ENCODE measurements around the gene RTN4.

RTN4 gene

GRCh38 chr2:54979321-54980044, 70.8 kb downstream of the RTN4 start:
- POLR2A ChIA-PET, result interaction anchor here (0.6 kb wide), 1 partner anchor 35 kb away, joined by 3 read pairs; no protein-coding TSS in a partner anchor
- TF ChIP-seq FOXA1 (IDR thresholded peaks at IDR 0.05) (no peak), ELF4 (IDR thresholded peaks at IDR 0.05) (no peak), LEF1 (IDR thresholded peaks at IDR 0.05; ENCODE audit: borderline replicate concordance) (no peak), NFRKB (IDR thresholded peaks at IDR 0.05) (no peak), SUZ12 (IDR thresholded peaks at IDR 0.05) (no peak), ZNF384 (IDR thresholded peaks at IDR 0.05) (no peak), FOXK2 (IDR thresholded peaks at IDR 0.05) (no peak), PKNOX1 (IDR thresholded peaks at IDR 0.05) (no peak), SP1 (IDR thresholded peaks at IDR 0.05) (no peak), L3MBTL2 (conservative IDR thresholded peaks at IDR 0.05) (no peak), TARDBP (IDR thresholded peaks at IDR 0.05) (no peak), FOXM1 (IDR thresholded peaks at IDR 0.05; ENCODE audit: borderline replicate concordance) (no peak), BHLHE40 (IDR thresholded peaks at IDR 0.05; ENCODE audit: borderline replicate concordance) (no peak), HDGF (IDR thresholded peaks at IDR 0.05; ENCODE audit: borderline replicate concordance) (no peak), CTBP1 (IDR thresholded peaks at IDR 0.05; ENCODE audit: borderline replicate concordance) (no peak), ARNT (IDR thresholded peaks at IDR 0.05) (no peak)
- CTCF ChIA-PET, result interaction anchor here (0.7 kb wide), 1 partner anchor 509 kb away, joined by 3 read pairs; no protein-coding TSS in a partner anchor
- DNase-seq (ENCODE audit: extremely low spot score), result no peak

- TF ChIP-seq SUZ12 (IDR thresholded peaks at IDR 0.05), result no peak
- TF ChIP-seq NFRKB (IDR thresholded peaks at IDR 0.05), result no peak
- no peak for TF ChIP-seq ARNT (IDR thresholded peaks at IDR 0.05)
- no peak for TF ChIP-seq HDGF (IDR thresholded peaks at IDR 0.05; ENCODE audit: borderline replicate concordance)
- no peak for TF ChIP-seq ZNF384 (IDR thresholded peaks at IDR 0.05)
- no peak for TF ChIP-seq L3MBTL2 (conservative IDR thresholded peaks at IDR 0.05)
- TF ChIP-seq BHLHE40 (IDR thresholded peaks at IDR 0.05; ENCODE audit: borderline replicate concordance), result no peak
- no peak for TF ChIP-seq TARDBP (IDR thresholded peaks at IDR 0.05)
- TF ChIP-seq LEF1 (IDR thresholded peaks at IDR 0.05; ENCODE audit: borderline replicate concordance), result no peak
- CTCF ChIA-PET, result no interaction called here
- no peak for DNase-seq (ENCODE audit: extremely low spot score)
- POLR2A ChIA-PET, result interaction anchor here (0.6 kb wide), 1 partner anchor 172 kb away, joined by 3 read pairs; no protein-coding TSS in a partner anchor
Observed at GRCh38 chr2:54977149-54977548, 73.1 kb downstream of the RTN4 start.

- no peak for DNase-seq (ENCODE audit: extremely low spot score)
- CTCF ChIA-PET, result interaction anchor here (0.6 kb wide), 1 partner anchor 192 kb away, joined by 3 read pairs; no protein-coding TSS in a partner anchor
- no peak for TF ChIP-seq BHLHE40 (IDR thresholded peaks at IDR 0.05; ENCODE audit: borderline replicate concordance)
- no peak for TF ChIP-seq PKNOX1 (IDR thresholded peaks at IDR 0.05)
- no peak for TF ChIP-seq ELF4 (IDR thresholded peaks at IDR 0.05)
- TF ChIP-seq FOXA1 (IDR thresholded peaks at IDR 0.05), result no peak
- TF ChIP-seq FOXM1 (IDR thresholded peaks at IDR 0.05; ENCODE audit: borderline replicate concordance), result no peak
- no peak for TF ChIP-seq HDGF (IDR thresholded peaks at IDR 0.05; ENCODE audit: borderline replicate concordance)
- TF ChIP-seq TARDBP (IDR thresholded peaks at IDR 0.05), result no peak
- TF ChIP-seq ZNF384 (IDR thresholded peaks at IDR 0.05), result no peak
- TF ChIP-seq SUZ12 (IDR thresholded peaks at IDR 0.05), result no peak
- TF ChIP-seq CTBP1 (IDR thresholded peaks at IDR 0.05; ENCODE audit: borderline replicate concordance), result no peak
- TF ChIP-seq NFRKB (IDR thresholded peaks at IDR 0.05), result no peak
- TF ChIP-seq FOXK2 (IDR thresholded peaks at IDR 0.05), result no peak
- TF ChIP-seq L3MBTL2 (conservative IDR thresholded peaks at IDR 0.05), result no peak
- TF ChIP-seq LEF1 (IDR thresholded peaks at IDR 0.05; ENCODE audit: borderline replicate concordance), result no peak
- TF ChIP-seq ARNT (IDR thresholded peaks at IDR 0.05), result no peak
- no peak for TF ChIP-seq SP1 (IDR thresholded peaks at IDR 0.05)
- POLR2A ChIA-PET, result no interaction called here
Observed at GRCh38 chr2:54975598-54976492, 74.4 kb downstream of the RTN4 start.

- TF ChIP-seq NFRKB (IDR thresholded peaks at IDR 0.05) (no peak), FOXK2 (IDR thresholded peaks at IDR 0.05) (no peak), ZNF384 (IDR thresholded peaks at IDR 0.05) (no peak), LEF1 (IDR thresholded peaks at IDR 0.05; ENCODE audit: borderline replicate concordance) (no peak), BHLHE40 (IDR thresholded peaks at IDR 0.05; ENCODE audit: borderline replicate concordance) (no peak), ARNT (IDR thresholded peaks at IDR 0.05) (no peak), PKNOX1 (IDR thresholded peaks at IDR 0.05) (no peak), ELF4 (IDR thresholded peaks at IDR 0.05) (no peak), CTBP1 (IDR thresholded peaks at IDR 0.05; ENCODE audit: borderline replicate concordance) (no peak), HDGF (IDR thresholded peaks at IDR 0.05; ENCODE audit: borderline replicate concordance) (no peak), SUZ12 (IDR thresholded peaks at IDR 0.05) (no peak), TARDBP (IDR thresholded peaks at IDR 0.05) (no peak), FOXM1 (IDR thresholded peaks at IDR 0.05; ENCODE audit: borderline replicate concordance) (no peak), L3MBTL2 (conservative IDR thresholded peaks at IDR 0.05) (no peak), SP1 (IDR thresholded peaks at IDR 0.05) (no peak), FOXA1 (IDR thresholded peaks at IDR 0.05) (no peak)
- POLR2A ChIA-PET, result no interaction called here
- DNase-seq (ENCODE audit: extremely low spot score), result no peak
- CTCF ChIA-PET, result interaction anchor here (0.6 kb wide), 1 partner anchor 193 kb away, joined by 3 read pairs; no protein-coding TSS in a partner anchor
Observed at GRCh38 chr2:54975175-54975574, 75.1 kb downstream of the RTN4 start.

GRCh38 chr2:54969940-54970338, 80.3 kb downstream of the RTN4 start:
- ChIA-PET POLR2A (interaction anchor here (1.5 kb wide), 1 partner anchor 9 kb away, joined by 3 read pairs; no protein-coding TSS in a partner anchor), CTCF (no interaction called here)
- DNase-seq (ENCODE audit: extremely low spot score), result no peak
- TF ChIP-seq PKNOX1 (IDR thresholded peaks at IDR 0.05), result no peak
- TF ChIP-seq TARDBP (IDR thresholded peaks at IDR 0.05), result no peak
- no peak for TF ChIP-seq SUZ12 (IDR thresholded peaks at IDR 0.05)
- TF ChIP-seq ELF4 (IDR thresholded peaks at IDR 0.05), result no peak
- no peak for TF ChIP-seq SP1 (IDR thresholded peaks at IDR 0.05)
- no peak for TF ChIP-seq FOXK2 (IDR thresholded peaks at IDR 0.05)
- no peak for TF ChIP-seq ARNT (IDR thresholded peaks at IDR 0.05)
- TF ChIP-seq NFRKB (IDR thresholded peaks at IDR 0.05), result no peak
- no peak for TF ChIP-seq BHLHE40 (IDR thresholded peaks at IDR 0.05; ENCODE audit: borderline replicate concordance)
- no peak for TF ChIP-seq LEF1 (IDR thresholded peaks at IDR 0.05; ENCODE audit: borderline replicate concordance)
- TF ChIP-seq FOXM1 (IDR thresholded peaks at IDR 0.05; ENCODE audit: borderline replicate concordance), result no peak
- TF ChIP-seq CTBP1 (IDR thresholded peaks at IDR 0.05; ENCODE audit: borderline replicate concordance), result no peak
- no peak for TF ChIP-seq FOXA1 (IDR thresholded peaks at IDR 0.05)

Data from HEK293T (cell line).